ENCODE results near the gene BTF3L4.

DNA sequence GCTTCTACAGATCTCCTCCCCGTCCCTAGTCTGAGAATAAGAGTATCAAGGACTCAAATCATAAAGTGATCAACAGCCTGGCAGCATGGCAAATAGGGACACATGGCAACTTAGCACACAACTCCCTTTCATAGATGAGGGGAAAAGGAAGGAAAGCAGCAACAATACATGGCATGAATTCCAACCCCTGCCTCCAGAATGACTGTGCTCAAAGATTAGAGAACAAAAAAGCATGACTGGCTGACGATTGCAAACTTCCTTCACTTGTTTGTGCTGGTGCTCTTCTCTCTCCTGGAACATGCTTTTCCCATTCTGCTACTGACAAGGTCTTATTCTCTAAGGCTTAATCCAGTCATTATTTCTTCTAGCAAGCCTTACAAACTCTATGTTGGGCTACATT, 34.0 kb upstream of the BTF3L4 start:
- TF ChIP-seq, protein P1, sequence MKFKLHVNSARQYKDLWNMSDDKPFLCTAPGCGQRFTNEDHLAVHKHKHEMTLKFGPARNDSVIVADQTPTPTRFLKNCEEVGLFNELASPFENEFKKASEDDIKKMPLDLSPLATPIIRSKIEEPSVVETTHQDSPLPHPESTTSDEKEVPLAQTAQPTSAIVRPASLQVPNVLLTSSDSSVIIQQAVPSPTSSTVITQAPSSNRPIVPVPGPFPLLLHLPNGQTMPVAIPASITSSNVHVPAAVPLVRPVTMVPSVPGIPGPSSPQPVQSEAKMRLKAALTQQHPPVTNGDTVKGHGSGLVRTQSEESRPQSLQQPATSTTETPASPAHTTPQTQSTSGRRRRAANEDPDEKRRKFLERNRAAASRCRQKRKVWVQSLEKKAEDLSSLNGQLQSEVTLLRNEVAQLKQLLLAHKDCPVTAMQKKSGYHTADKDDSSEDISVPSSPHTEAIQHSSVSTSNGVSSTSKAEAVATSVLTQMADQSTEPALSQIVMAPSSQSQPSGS (CRISPR knock-in tag; IDR thresholded peaks at IDR 0.05; ENCODE audit: borderline replicate concordance, low read depth) = no peak
- TF ChIP-seq, protein P2, sequence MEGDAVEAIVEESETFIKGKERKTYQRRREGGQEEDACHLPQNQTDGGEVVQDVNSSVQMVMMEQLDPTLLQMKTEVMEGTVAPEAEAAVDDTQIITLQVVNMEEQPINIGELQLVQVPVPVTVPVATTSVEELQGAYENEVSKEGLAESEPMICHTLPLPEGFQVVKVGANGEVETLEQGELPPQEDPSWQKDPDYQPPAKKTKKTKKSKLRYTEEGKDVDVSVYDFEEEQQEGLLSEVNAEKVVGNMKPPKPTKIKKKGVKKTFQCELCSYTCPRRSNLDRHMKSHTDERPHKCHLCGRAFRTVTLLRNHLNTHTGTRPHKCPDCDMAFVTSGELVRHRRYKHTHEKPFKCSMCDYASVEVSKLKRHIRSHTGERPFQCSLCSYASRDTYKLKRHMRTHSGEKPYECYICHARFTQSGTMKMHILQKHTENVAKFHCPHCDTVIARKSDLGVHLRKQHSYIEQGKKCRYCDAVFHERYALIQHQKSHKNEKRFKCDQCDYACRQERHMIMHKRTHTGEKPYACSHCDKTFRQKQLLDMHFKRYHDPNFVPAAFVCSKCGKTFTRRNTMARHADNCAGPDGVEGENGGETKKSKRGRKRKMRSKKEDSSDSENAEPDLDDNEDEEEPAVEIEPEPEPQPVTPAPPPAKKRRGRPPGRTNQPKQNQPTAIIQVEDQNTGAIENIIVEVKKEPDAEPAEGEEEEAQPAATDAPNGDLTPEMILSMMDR (IDR thresholded peaks at IDR 0.05) = no peak
- TF ChIP-seq, protein P3, sequence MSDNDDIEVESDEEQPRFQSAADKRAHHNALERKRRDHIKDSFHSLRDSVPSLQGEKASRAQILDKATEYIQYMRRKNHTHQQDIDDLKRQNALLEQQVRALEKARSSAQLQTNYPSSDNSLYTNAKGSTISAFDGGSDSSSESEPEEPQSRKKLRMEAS (CRISPR knock-in tag; IDR thresholded peaks at IDR 0.05) = no peak
- TF ChIP-seq HMGA2 (CRISPR knock-in tag; IDR thresholded peaks at IDR 0.05) (no peak), CREB1 (CRISPR knock-in tag; IDR thresholded peaks at IDR 0.05) (no peak), ESRRA (CRISPR knock-in tag; IDR thresholded peaks at IDR 0.05; ENCODE audit: borderline replicate concordance) (no peak), RORB (CRISPR knock-in tag; IDR thresholded peaks at IDR 0.05) (no peak), CBFB (CRISPR knock-in tag; IDR thresholded peaks at IDR 0.05; ENCODE audit: low read depth) (no peak)
- TF ChIP-seq, protein P4, sequence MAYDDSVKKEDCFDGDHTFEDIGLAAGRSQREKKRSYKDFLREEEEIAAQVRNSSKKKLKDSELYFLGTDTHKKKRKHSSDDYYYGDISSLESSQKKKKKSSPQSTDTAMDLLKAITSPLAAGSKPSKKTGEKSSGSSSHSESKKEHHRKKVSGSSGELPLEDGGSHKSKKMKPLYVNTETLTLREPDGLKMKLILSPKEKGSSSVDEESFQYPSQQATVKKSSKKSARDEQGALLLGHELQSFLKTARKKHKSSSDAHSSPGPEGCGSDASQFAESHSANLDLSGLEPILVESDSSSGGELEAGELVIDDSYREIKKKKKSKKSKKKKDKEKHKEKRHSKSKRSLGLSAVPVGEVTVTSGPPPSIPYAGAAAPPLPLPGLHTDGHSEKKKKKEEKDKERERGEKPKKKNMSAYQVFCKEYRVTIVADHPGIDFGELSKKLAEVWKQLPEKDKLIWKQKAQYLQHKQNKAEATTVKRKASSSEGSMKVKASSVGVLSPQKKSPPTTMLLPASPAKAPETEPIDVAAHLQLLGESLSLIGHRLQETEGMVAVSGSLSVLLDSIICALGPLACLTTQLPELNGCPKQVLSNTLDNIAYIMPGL (CRISPR knock-in tag; IDR thresholded peaks at IDR 0.05) = no peak
- TF ChIP-seq, protein P5, sequence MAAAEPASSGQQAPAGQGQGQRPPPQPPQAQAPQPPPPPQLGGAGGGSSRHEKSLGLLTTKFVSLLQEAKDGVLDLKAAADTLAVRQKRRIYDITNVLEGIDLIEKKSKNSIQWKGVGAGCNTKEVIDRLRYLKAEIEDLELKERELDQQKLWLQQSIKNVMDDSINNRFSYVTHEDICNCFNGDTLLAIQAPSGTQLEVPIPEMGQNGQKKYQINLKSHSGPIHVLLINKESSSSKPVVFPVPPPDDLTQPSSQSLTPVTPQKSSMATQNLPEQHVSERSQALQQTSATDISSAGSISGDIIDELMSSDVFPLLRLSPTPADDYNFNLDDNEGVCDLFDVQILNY (CRISPR knock-in tag; IDR thresholded peaks at IDR 0.05) = no peak
- TF ChIP-seq, protein P6, sequence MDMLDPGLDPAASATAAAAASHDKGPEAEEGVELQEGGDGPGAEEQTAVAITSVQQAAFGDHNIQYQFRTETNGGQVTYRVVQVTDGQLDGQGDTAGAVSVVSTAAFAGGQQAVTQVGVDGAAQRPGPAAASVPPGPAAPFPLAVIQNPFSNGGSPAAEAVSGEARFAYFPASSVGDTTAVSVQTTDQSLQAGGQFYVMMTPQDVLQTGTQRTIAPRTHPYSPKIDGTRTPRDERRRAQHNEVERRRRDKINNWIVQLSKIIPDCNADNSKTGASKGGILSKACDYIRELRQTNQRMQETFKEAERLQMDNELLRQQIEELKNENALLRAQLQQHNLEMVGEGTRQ (CRISPR knock-in tag; IDR thresholded peaks at IDR 0.05) = no peak
- TF ChIP-seq, protein P7, sequence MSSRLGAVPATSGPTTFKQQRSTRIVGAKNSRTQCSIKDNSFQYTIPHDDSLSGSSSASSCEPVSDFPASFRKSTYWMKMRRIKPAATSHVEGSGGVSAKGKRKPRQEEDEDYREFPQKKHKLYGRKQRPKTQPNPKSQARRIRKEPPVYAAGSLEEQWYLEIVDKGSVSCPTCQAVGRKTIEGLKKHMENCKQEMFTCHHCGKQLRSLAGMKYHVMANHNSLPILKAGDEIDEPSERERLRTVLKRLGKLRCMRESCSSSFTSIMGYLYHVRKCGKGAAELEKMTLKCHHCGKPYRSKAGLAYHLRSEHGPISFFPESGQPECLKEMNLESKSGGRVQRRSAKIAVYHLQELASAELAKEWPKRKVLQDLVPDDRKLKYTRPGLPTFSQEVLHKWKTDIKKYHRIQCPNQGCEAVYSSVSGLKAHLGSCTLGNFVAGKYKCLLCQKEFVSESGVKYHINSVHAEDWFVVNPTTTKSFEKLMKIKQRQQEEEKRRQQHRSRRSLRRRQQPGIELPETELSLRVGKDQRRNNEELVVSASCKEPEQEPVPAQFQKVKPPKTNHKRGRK (CRISPR knock-in tag; IDR thresholded peaks at IDR 0.05; ENCODE audit: borderline replicate concordance) = no peak
- TF ChIP-seq, protein P8, sequence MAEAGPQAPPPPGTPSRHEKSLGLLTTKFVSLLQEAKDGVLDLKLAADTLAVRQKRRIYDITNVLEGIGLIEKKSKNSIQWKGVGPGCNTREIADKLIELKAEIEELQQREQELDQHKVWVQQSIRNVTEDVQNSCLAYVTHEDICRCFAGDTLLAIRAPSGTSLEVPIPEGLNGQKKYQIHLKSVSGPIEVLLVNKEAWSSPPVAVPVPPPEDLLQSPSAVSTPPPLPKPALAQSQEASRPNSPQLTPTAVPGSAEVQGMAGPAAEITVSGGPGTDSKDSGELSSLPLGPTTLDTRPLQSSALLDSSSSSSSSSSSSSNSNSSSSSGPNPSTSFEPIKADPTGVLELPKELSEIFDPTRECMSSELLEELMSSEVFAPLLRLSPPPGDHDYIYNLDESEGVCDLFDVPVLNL (CRISPR knock-in tag; IDR thresholded peaks at IDR 0.05; ENCODE audit: borderline replicate concordance, low read depth) = no peak
- TF ChIP-seq, protein P9, sequence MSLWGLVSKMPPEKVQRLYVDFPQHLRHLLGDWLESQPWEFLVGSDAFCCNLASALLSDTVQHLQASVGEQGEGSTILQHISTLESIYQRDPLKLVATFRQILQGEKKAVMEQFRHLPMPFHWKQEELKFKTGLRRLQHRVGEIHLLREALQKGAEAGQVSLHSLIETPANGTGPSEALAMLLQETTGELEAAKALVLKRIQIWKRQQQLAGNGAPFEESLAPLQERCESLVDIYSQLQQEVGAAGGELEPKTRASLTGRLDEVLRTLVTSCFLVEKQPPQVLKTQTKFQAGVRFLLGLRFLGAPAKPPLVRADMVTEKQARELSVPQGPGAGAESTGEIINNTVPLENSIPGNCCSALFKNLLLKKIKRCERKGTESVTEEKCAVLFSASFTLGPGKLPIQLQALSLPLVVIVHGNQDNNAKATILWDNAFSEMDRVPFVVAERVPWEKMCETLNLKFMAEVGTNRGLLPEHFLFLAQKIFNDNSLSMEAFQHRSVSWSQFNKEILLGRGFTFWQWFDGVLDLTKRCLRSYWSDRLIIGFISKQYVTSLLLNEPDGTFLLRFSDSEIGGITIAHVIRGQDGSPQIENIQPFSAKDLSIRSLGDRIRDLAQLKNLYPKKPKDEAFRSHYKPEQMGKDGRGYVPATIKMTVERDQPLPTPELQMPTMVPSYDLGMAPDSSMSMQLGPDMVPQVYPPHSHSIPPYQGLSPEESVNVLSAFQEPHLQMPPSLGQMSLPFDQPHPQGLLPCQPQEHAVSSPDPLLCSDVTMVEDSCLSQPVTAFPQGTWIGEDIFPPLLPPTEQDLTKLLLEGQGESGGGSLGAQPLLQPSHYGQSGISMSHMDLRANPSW (CRISPR knock-in tag; conservative IDR thresholded peaks at IDR 0.05; ENCODE audit: low read depth) = no peak
